NCI-H2029 (cell line): ENCODE results near the gene PTPRS.

Experiments used
- DNase-seq: peaks from one replicate; lab custom pipeline; 2025; lab: John Stamatoyannopoulos, UW

Gene PTPRS

GRCh38 chr19:5354403-5354802 lies 13.8 kb upstream of the PTPRS start:
- no peak for DNase-seq

- DNase-seq: no peak
These were observed 11.7 kb upstream of the PTPRS start for GRCh38 chr19:5352229-5352763.

- no peak for DNase-seq
These were observed 11.2 kb upstream of the PTPRS start for GRCh38 chr19:5351731-5352228.

- DNase-seq: no peak
These were observed 8.4 kb upstream of the PTPRS start for GRCh38 chr19:5349041-5349440.

- no peak for DNase-seq
These were observed 5.3 kb upstream of the PTPRS start for GRCh38 chr19:5345895-5346386.

GRCh38 chr19:5343848-5344247 lies 3.2 kb upstream of the PTPRS start:
- DNase-seq: no peak

GRCh38 chr19:5342573-5343201 lies 2.1 kb upstream of the PTPRS start:
- no peak for DNase-seq

GRCh38 chr19:5341981-5342380 lies 1.4 kb upstream of the PTPRS start:
- no peak for DNase-seq

- DNase-seq: no peak
These were observed 822 bp upstream of the PTPRS start for GRCh38 chr19:5341448-5341820.

- no peak for DNase-seq
These were observed 519 bp downstream of the PTPRS start for GRCh38 chr19:5339950-5340636.

- DNase-seq: no peak
These were observed 1.2 kb downstream of the PTPRS start for GRCh38 chr19:5339198-5339949.

- DNase-seq: no peak
These were observed 1.9 kb downstream of the PTPRS start for GRCh38 chr19:5338656-5339197.

- DNase-seq: no peak
These were observed 2.6 kb downstream of the PTPRS start for GRCh38 chr19:5337708-5338655.

- no peak for DNase-seq
These were observed 3.5 kb downstream of the PTPRS start for GRCh38 chr19:5337126-5337525.

GRCh38 chr19:5336195-5336965 lies 4.2 kb downstream of the PTPRS start:
- no peak for DNase-seq

- DNase-seq: no peak
These were observed 5.0 kb downstream of the PTPRS start for GRCh38 chr19:5335593-5335992.

- no peak for DNase-seq
These were observed 5.7 kb downstream of the PTPRS start for GRCh38 chr19:5334824-5335500.

GRCh38 chr19:5334366-5334739 lies 6.3 kb downstream of the PTPRS start:
- no peak for DNase-seq

- DNase-seq: no peak
These were observed 6.8 kb downstream of the PTPRS start for GRCh38 chr19:5333581-5334365.
